Suppressor macrophage treated with lipopolysaccharide for 4 hours (primary cell): Measurements from ENCODE around the gene DPP9.
A peak's percentile ranks its signal among the peaks of the same experiment; 100 is the strongest.
"Not testable (repeated sequence)": the region's sequence is repeated elsewhere in the genome, so short reads cannot be mapped to it uniquely, and the experiment has no call there.

ENCODE experiments used
- DNase-seq: peaks from one replicate; pipeline ENCODE4 v3.0.0-alpha.2; 2020

DPP9 gene

GRCh38 chr19:4684312-4685095 is 39.1 kb downstream of the DPP9 start:
- no peak for DNase-seq

- DNase-seq = no peak
These were observed 41.0 kb downstream of the DPP9 start for GRCh38 chr19:4682417-4683200.

GRCh38 chr19:4680021-4680420 is 43.6 kb downstream of the DPP9 start:
- DNase-seq = not testable (repeated sequence)

- no peak for DNase-seq
These were observed 44.5 kb downstream of the DPP9 start for GRCh38 chr19:4678881-4679790.

GRCh38 chr19:4676955-4677731 is 46.5 kb downstream of the DPP9 start:
- DNase-seq = peak; percentile 51

GRCh38 chr19:4675346-4675745 is 48.3 kb downstream of the DPP9 start:
- no peak for DNase-seq

- no peak for DNase-seq
These were observed 49.9 kb downstream of the DPP9 start for GRCh38 chr19:4673726-4674125.

GRCh38 chr19:4673216-4673615 is 50.4 kb downstream of the DPP9 start:
- DNase-seq = no peak

- no peak for DNase-seq
These were observed 52.3 kb downstream of the DPP9 start for GRCh38 chr19:4671185-4671851.

- DNase-seq = peak; percentile 98
These were observed 53.7 kb downstream of the DPP9 start, which contains the start of gene MYDGF for GRCh38 chr19:4669723-4670480. Gene MYDGF (minus strand): TSS chr19:4670342. CDS start chr19:4670334, 8 bp downstream.

- DNase-seq = no peak
These were observed 59.0 kb downstream of the DPP9 start for GRCh38 chr19:4664642-4665041.

- no peak for DNase-seq
These were observed 60.8 kb downstream of the DPP9 start for GRCh38 chr19:4662812-4663211.

GRCh38 chr19:4662020-4662695 is 61.5 kb downstream of the DPP9 start:
- no peak for DNase-seq

- no peak for DNase-seq
These were observed 62.6 kb downstream of the DPP9 start for GRCh38 chr19:4660993-4661392.

- DNase-seq = peak; percentile 49
These were observed 63.4 kb downstream of the DPP9 start for GRCh38 chr19:4660181-4660791.

GRCh38 chr19:4657835-4658234 is 65.8 kb downstream of the DPP9 start:
- no peak for DNase-seq

GRCh38 chr19:4657262-4657661 is 66.4 kb downstream of the DPP9 start:
- no peak for DNase-seq

GRCh38 chr19:4656102-4656501 is 67.5 kb downstream of the DPP9 start:
- no peak for DNase-seq

GRCh38 chr19:4654437-4655361 is 68.9 kb downstream of the DPP9 start:
- DNase-seq = no peak
